IMR-90 (cell line): ENCODE results near the gene FAM53B. TPM values are rescaled to one million over a fixed set of nuclear protein-coding genes. Genes with fewer than 3 reads are reported as not detected.

Experiments
- ATAC-seq: fragments of 200-7000 bp; cut with Tn5 transposase; 2 replicates; pipeline ENCODE4 v1.9.1; 2020; ENCODE audit warnings: low read depth, mild to moderate bottlenecking, moderate library complexity
- BruUV-seq: library from RNA; stranded (reverse); fragments of 400-500 nt; replicated peaks from 2 replicates; lab custom pipeline; 2021; lab: Mats Ljungman, UMichigan
- CTCF ChIA-PET: fragments of 300-600 bp; formaldehyde crosslinking; extraction: SDS; loops from one replicate; lab custom pipeline; 2021; ENCODE audit warnings: antibody characterized with exemption; lab: Yijun Ruan, JAX
- POLR2A ChIA-PET: fragments of 300-600 bp; sonication (Branson Sonifier 250); formaldehyde crosslinking; loops from one replicate; lab custom pipeline; 2022; ENCODE audit warnings: antibody characterized with exemption; ENCODE audit not compliant: unreplicated experiment; lab: Charles Lee
- DNase-seq: peaks from one replicate; pipeline ENCODE4 v3.0.0; 2013
- H2AFZ ChIP-seq: replicated peaks from 2 replicates; pipeline ENCODE3; 2013; ENCODE audit warnings: low read length, mild to moderate bottlenecking; ENCODE audit not compliant: poor library complexity
- H2AK5ac ChIP-seq: 2 replicates; pipeline ENCODE4 v1.6.1; 2013; ENCODE audit warnings: low read depth, low read length, inconsistent platforms
- H2AK9ac ChIP-seq: replicated peaks from 2 replicates; pipeline ENCODE3; 2013; ENCODE audit warnings: mild to moderate bottlenecking, low read depth, low read length, moderate library complexity; ENCODE audit not compliant: poor library complexity
- H2BK120ac ChIP-seq: 2 replicates; pipeline ENCODE4 v1.6.1; 2013; ENCODE audit warnings: low read depth, low read length, inconsistent platforms
- H2BK15ac ChIP-seq: 3 replicates; pipeline ENCODE4 v1.6.1; 2013; ENCODE audit warnings: low read depth, low read length, inconsistent platforms
- H2BK20ac ChIP-seq: 2 replicates; pipeline ENCODE4 v1.6.1; 2013; ENCODE audit warnings: low read depth, mild to moderate bottlenecking, inconsistent platforms, low read length, moderate library complexity
- H2BK5ac ChIP-seq: 2 replicates; pipeline ENCODE4 v1.6.1; 2013; ENCODE audit warnings: mild to moderate bottlenecking, low read depth, low read length, inconsistent platforms; ENCODE audit not compliant: poor library complexity, severe bottlenecking
- H3K14ac ChIP-seq: replicated peaks from 2 replicates; pipeline ENCODE4 v1.6.1; 2013; ENCODE audit warnings: low read depth, low read length, inconsistent platforms
- H3K18ac ChIP-seq: 2 replicates; pipeline ENCODE4 v1.6.1; 2013; ENCODE audit warnings: low read depth, low read length, control low read depth
- H3K23ac ChIP-seq: 2 replicates; pipeline ENCODE4 v1.6.1; 2013; ENCODE audit warnings: low read depth, low read length, inconsistent platforms
- H3K27ac ChIP-seq: 2 replicates; pipeline ENCODE4 v1.5.1; 2013; ENCODE audit warnings: mild to moderate bottlenecking, control low read depth, low read length; ENCODE audit not compliant: insufficient read depth
- H3K27me3 ChIP-seq: 2 replicates; pipeline ENCODE4 v1.6.1; 2013; ENCODE audit warnings: low read length; ENCODE audit not compliant: control insufficient read depth, insufficient read depth
- H3K36me3 ChIP-seq: 2 replicates; pipeline ENCODE4 v1.6.1; 2013; ENCODE audit warnings: low read length, mixed read lengths; ENCODE audit not compliant: control insufficient read depth, insufficient read depth
- H3K4ac ChIP-seq: 2 replicates; pipeline ENCODE4 v1.6.1; 2013; ENCODE audit warnings: low read depth, low read length, inconsistent platforms
- H3K4me1 ChIP-seq: 2 replicates; pipeline ENCODE4 v1.6.1; 2013; ENCODE audit warnings: low read length, mixed read lengths; ENCODE audit not compliant: control insufficient read depth, insufficient read depth
- H3K4me2 ChIP-seq: 2 replicates; pipeline ENCODE4 v1.6.1; 2013; ENCODE audit warnings: low read depth, mild to moderate bottlenecking, control low read depth, low read length, moderate library complexity
- H3K4me3 ChIP-seq: 2 replicates; pipeline ENCODE4 v1.5.1; 2013; ENCODE audit warnings: low read depth, mild to moderate bottlenecking, control low read depth, low read length, moderate library complexity; ENCODE audit not compliant: insufficient read depth
- H3K56ac ChIP-seq: 2 replicates; pipeline ENCODE4 v1.6.1; 2013; ENCODE audit warnings: low read length, inconsistent platforms; ENCODE audit not compliant: insufficient read depth; ENCODE audit errors: extremely low read depth
- H3K79me1 ChIP-seq, 2 experiments: 2 replicates each; pipeline ENCODE4 v1.6.1; 2013; ENCODE audit warnings: low read length in 2 of 2, inconsistent platforms in 1 of 2, low read depth in 1 of 2
- H3K9ac ChIP-seq: 2 replicates; pipeline ENCODE4 v1.6.1; 2013; ENCODE audit warnings: low read depth, low read length, control low read depth
- H3K9me1 ChIP-seq: 2 replicates; pipeline ENCODE4 v1.6.1; 2013; ENCODE audit warnings: low read length, inconsistent platforms; ENCODE audit not compliant: insufficient read depth
- H3K9me3 ChIP-seq: 2 replicates; pipeline ENCODE4 v1.6.1; 2013; ENCODE audit warnings: low read length; ENCODE audit not compliant: control insufficient read depth, insufficient read depth
- H4K20me1 ChIP-seq: 2 replicates; pipeline ENCODE4 v1.6.1; 2013; ENCODE audit warnings: low read length, inconsistent platforms; ENCODE audit not compliant: insufficient read depth
- H4K5ac ChIP-seq: 2 replicates; pipeline ENCODE4 v1.6.1; 2013; ENCODE audit warnings: mild to moderate bottlenecking, low read depth, low read length, control low read depth
- H4K8ac ChIP-seq, 2 experiments: 2 replicates each; pipeline ENCODE4 v1.6.1; 2013; ENCODE audit warnings: low read depth in 2 of 2, low read length in 2 of 2, control low read depth in 1 of 2, inconsistent platforms in 1 of 2
- H4K91ac ChIP-seq: 2 replicates; pipeline ENCODE4 v1.6.1; 2013; ENCODE audit warnings: low read depth, low read length, inconsistent platforms; ENCODE audit not compliant: insufficient read depth
- BHLHE40 ChIP-seq: fragments of 150-350 bp; IDR thresholded peaks from 2 replicates; pipeline ENCODE4 v1.6.1; 2016; ENCODE audit warnings: mild to moderate bottlenecking, low read depth, low read length
- CEBPB ChIP-seq: IDR thresholded peaks from 2 replicates; pipeline ENCODE4 v1.6.1; 2012; ENCODE audit warnings: low read depth, low read length, improper control_type of control experiment
- CHD1 ChIP-seq: IDR thresholded peaks from 2 replicates; pipeline ENCODE4 v1.6.1; 2012; ENCODE audit warnings: low read depth, low read length, improper control_type of control experiment
- FOS ChIP-seq: fragments of 150-350 bp; IDR thresholded peaks from 2 replicates; pipeline ENCODE4 v1.6.1; 2016; ENCODE audit warnings: low read depth, low read length
- MAFK ChIP-seq: IDR thresholded peaks from 2 replicates; pipeline ENCODE4 v1.6.1; 2012; ENCODE audit warnings: low read depth, low read length, improper control_type of control experiment
- MAZ ChIP-seq: IDR thresholded peaks from 2 replicates; pipeline ENCODE4 v1.6.1; 2012; ENCODE audit warnings: low read depth, mild to moderate bottlenecking, low read length, improper control_type of control experiment, moderate library complexity, borderline replicate concordance
- MXI1 ChIP-seq: IDR thresholded peaks from 2 replicates; pipeline ENCODE4 v1.6.1; 2012; ENCODE audit warnings: low read depth, mild to moderate bottlenecking, low read length, moderate library complexity, borderline replicate concordance
- NFE2L2 ChIP-seq: fragments of 150-350 bp; IDR thresholded peaks from 2 replicates; pipeline ENCODE4 v1.6.1; 2016; ENCODE audit warnings: low read depth, mild to moderate bottlenecking, low read length
- POLR2A ChIP-seq: IDR thresholded peaks from 2 replicates; pipeline ENCODE4 v1.6.1; 2012; ENCODE audit warnings: mild to moderate bottlenecking, low read depth, low read length
- RAD21 ChIP-seq: IDR thresholded peaks from 2 replicates; pipeline ENCODE4 v1.6.1; 2012; ENCODE audit warnings: low read length, improper control_type of control experiment
- RCOR1 ChIP-seq: IDR thresholded peaks from 2 replicates; pipeline ENCODE4 v1.6.1; 2012; ENCODE audit warnings: mild to moderate bottlenecking, low read length, improper control_type of control experiment; ENCODE audit not compliant: insufficient replicate concordance
- RFX5 ChIP-seq: IDR thresholded peaks from 2 replicates; pipeline ENCODE4 v1.8.0; 2012; ENCODE audit warnings: low read depth, mild to moderate bottlenecking, low read length, moderate library complexity
- SMC3 ChIP-seq: fragments of 150-350 bp; IDR thresholded peaks from 2 replicates; pipeline ENCODE4 v1.6.1; 2016; ENCODE audit warnings: low read depth, mild to moderate bottlenecking, antibody characterized with exemption, low read length, moderate library complexity
- USF2 ChIP-seq: fragments of 150-350 bp; IDR thresholded peaks from 2 replicates; pipeline ENCODE4 v1.6.1; 2017; ENCODE audit warnings: mild to moderate bottlenecking, antibody characterized with exemption, low read length, low read depth
- WGBS, 2 experiments: methylation state at CpG; one replicate each; pipeline versions ENCODE4 v1.1.5 to v1.1.7; 2013; ENCODE audit warnings: missing lambda C conversion rate in 2 of 2; ENCODE audit not compliant: insufficient read length in 1 of 2; ENCODE audit errors: extremely low coverage in 2 of 2; 5-methylcytosine and 5-hydroxymethylcytosine counted together
- dilution Hi-C: fragments of 300-500 bp; cut with HindIII; formaldehyde crosslinking; loops from one replicate; pipeline ENCODE4 v1.14.3; 2018; ENCODE audit warnings: low sequenced_read_pairs; ENCODE audit not compliant: unreplicated experiment
- in situ Hi-C: fragments of 300-500 bp; cut with MboI; formaldehyde crosslinking; loops from 3 replicates; pipeline ENCODE4 v1.14.3; 2019; ENCODE audit warnings: low sequenced_read_pairs, inconsistent platforms, mixed read lengths
- intact Hi-C: fragments of 100-400 bp; cut with micrococcal nuclease; formaldehyde crosslinking; loops from 2 replicates; pipeline ENCODE4 v1.10.0; 2022
- polyA plus RNA-seq, 3 experiments: library from polyadenylated mRNA; depleted of rRNA; stranded (reverse); fragments of >200 nt; gene quantifications; 2 replicates each; pipeline ENCODE4 v1.2.3, GENCODE V29; 2012; ENCODE audit warnings: low replicate concordance in 1 of 3
- total RNA-seq: library from RNA; depleted of rRNA; stranded (reverse); fragments of >200 nt; gene quantifications from 2 replicates; pipeline ENCODE4 v1.2.3, GENCODE V29; 2012
- TF ChIP-seq, protein P1 (sequence below): conservative IDR thresholded peaks from 2 replicates; pipeline ENCODE4 v1.5.1; 2012; ENCODE audit warnings: mild to moderate bottlenecking, low read depth, low read length, improper control_type of control experiment
- TF ChIP-seq, protein P2 (sequence below): fragments of 150-350 bp; IDR thresholded peaks from 2 replicates; pipeline ENCODE4 v1.6.1; 2016; ENCODE audit warnings: low read depth, mild to moderate bottlenecking, low read length, moderate library complexity, borderline replicate concordance

FAM53B gene
- total and polyA plus RNA-seq, 2 of the 4 experiments (the other 2 are of a cell fraction): 3.8 to 5.7 TPM

DNA sequence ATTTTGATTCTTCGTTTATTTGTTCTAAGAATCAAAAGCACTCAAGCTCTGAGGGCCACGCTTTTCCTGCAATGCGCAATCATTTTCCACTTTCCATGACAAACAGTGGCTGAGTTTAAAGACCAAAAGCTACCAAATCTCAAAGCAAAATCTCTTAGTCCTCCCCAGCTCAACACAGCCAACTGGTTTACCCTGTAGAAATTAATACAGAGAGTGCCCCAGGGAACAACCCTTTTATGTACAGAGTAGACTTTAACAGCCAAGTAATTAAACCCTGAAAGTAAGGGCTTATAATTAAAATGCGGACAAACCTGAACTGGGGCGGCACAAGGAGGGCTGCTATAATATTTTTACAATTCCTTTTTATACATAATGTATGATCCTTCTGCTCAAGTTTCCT lies 53.2 kb downstream of the FAM53B start:
- no peaks in the 10 kb centered on the region; the same call in 1 of the 2 replicates for H4K20me1 ChIP-seq
- CTCF ChIA-PET: no interaction called here

More for the DNA sequence above, 53.2 kb downstream of the FAM53B start:
- Histone ChIP-seq H3K9me1 (peaks cover 14% of the 10 kb centered on the region; the same call in 1 of the 2 replicates), H2BK120ac (no peak overlapping the region), H2AK5ac (no peak overlapping the region), H3K56ac (no peak overlapping the region), H2BK5ac (no peak overlapping the region), H3K18ac (no peak overlapping the region), H3K9me3 (no peaks in the 10 kb centered on the region), H3K27me3 (no peaks in the 10 kb centered on the region), H2AFZ (no peak overlapping the region), H3K4me3 (no peak overlapping the region), H3K4ac (no peak overlapping the region), H3K9ac (no peak overlapping the region), H3K36me3 (peaks cover 17% of the 10 kb centered on the region), H4K8ac (no peak overlapping the region), H3K14ac (no peak overlapping the region), H2AK9ac (no peak overlapping the region), H2BK20ac (no peak overlapping the region), H3K4me1 (no peaks in the 10 kb centered on the region), H4K5ac (no peak overlapping the region), H3K79me1 (peaks cover 0 to 4% of the 10 kb centered on the region in 2 experiments; a peak in 1 of 4 replicates), H3K23ac (no peak overlapping the region), H2BK15ac (no peak overlapping the region), H4K91ac (no peak overlapping the region), H3K4me2 (no peak overlapping the region), H3K27ac (no peak overlapping the region)
- POLR2A ChIA-PET: no interaction called here
- TF ChIP-seq CHD1 (no peak), USF2 (no peak), POLR2A (no peak), SMC3 (no peak), MXI1 (no peak), RCOR1 (no peak), RFX5 (no peak), NFE2L2 (no peak), MAZ (no peak), CEBPB (no peak), FOS (no peak), MAFK (no peak), RAD21 (no peak), BHLHE40 (no peak)
- TF ChIP-seq, protein P1, sequence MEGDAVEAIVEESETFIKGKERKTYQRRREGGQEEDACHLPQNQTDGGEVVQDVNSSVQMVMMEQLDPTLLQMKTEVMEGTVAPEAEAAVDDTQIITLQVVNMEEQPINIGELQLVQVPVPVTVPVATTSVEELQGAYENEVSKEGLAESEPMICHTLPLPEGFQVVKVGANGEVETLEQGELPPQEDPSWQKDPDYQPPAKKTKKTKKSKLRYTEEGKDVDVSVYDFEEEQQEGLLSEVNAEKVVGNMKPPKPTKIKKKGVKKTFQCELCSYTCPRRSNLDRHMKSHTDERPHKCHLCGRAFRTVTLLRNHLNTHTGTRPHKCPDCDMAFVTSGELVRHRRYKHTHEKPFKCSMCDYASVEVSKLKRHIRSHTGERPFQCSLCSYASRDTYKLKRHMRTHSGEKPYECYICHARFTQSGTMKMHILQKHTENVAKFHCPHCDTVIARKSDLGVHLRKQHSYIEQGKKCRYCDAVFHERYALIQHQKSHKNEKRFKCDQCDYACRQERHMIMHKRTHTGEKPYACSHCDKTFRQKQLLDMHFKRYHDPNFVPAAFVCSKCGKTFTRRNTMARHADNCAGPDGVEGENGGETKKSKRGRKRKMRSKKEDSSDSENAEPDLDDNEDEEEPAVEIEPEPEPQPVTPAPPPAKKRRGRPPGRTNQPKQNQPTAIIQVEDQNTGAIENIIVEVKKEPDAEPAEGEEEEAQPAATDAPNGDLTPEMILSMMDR: no peak
- TF ChIP-seq, protein P2, sequence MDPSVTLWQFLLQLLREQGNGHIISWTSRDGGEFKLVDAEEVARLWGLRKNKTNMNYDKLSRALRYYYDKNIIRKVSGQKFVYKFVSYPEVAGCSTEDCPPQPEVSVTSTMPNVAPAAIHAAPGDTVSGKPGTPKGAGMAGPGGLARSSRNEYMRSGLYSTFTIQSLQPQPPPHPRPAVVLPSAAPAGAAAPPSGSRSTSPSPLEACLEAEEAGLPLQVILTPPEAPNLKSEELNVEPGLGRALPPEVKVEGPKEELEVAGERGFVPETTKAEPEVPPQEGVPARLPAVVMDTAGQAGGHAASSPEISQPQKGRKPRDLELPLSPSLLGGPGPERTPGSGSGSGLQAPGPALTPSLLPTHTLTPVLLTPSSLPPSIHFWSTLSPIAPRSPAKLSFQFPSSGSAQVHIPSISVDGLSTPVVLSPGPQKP: no peak
- intact Hi-C loops (no loop called here), dilution Hi-C loops (no loop called here), in situ Hi-C loops (no loop called here)
- 98% methylated on average over 3 of the region's 5 CpGs; no CpG with 5 or more reads in 1 of the 2 experiments for WGBS, 2 experiments
- ATAC-seq: no peak
- no peak for DNase-seq
- BruUV-seq: no TSS peak
